B cell (primary cell): ENCODE measurements around the gene MAP6. TPM values are rescaled to one million over a fixed set of nuclear protein-coding genes. Genes with fewer than 3 reads are reported as not detected.

ENCODE experiments used
- ATAC-seq: fragments of 200-7000 bp; cut with Tn5 transposase; one replicate; pipeline ENCODE4 v1.10.0; 2021; ENCODE audit warnings: low read depth, mild to moderate bottlenecking, moderate number of reproducible peaks, moderate library complexity
- CTCF ChIA-PET: fragments of 350-600 bp; sonication (Branson Sonifier 250); formaldehyde crosslinking; loops from one replicate; lab custom pipeline; 2021; ENCODE audit warnings: antibody characterized with exemption, inconsistent platforms; lab: Charles Lee
- POLR2A ChIA-PET: fragments of 350-600 bp; sonication (Branson Sonifier 250); formaldehyde crosslinking; loops from one replicate; lab custom pipeline; 2021; ENCODE audit warnings: antibody characterized with exemption; lab: Charles Lee
- DNase-seq: peaks from one replicate; pipeline ENCODE4 v3.0.0; 2013
- H2AFZ ChIP-seq: 2 replicates; pipeline ENCODE4 v1.6.1; 2012; ENCODE audit warnings: mild to moderate bottlenecking, low read depth, low read length; ENCODE audit not compliant: insufficient read depth, poor library complexity, severe bottlenecking
- H3K27ac ChIP-seq, 2 donors: 1 replicate in 1 of 2; 2 replicates in 1 of 2; pipeline ENCODE4 v1.5.1; 2012 to 2013; ENCODE audit warnings: low read length in 2 of 2, mild to moderate bottlenecking in 2 of 2, moderate library complexity in 1 of 2
- H3K27me3 ChIP-seq, 4 experiments: fragments of 200-600 bp in 1 of 4; sonication (generic) in 1 of 4; replicated peaks in 1 of 4; 1 replicate in 2 of 4; 2 replicates in 2 of 4; pipeline versions ENCODE4 v1.6.1 to v1.7.0; 2013 to 2016; ENCODE audit warnings: low read length in 3 of 4, mild to moderate bottlenecking in 2 of 4, mixed read lengths in 1 of 4, moderate library complexity in 1 of 4; ENCODE audit not compliant: insufficient read depth in 4 of 4, control insufficient read depth in 3 of 4; ENCODE audit errors: control extremely low read depth in 1 of 4
- H3K36me3 ChIP-seq, 2 experiments: replicated peaks in 1 of 2; 1 replicate in 1 of 2; 2 replicates in 1 of 2; pipeline versions ENCODE4 v1.6.1 to v1.7.1; 2013; ENCODE audit warnings: low read length in 1 of 2; ENCODE audit not compliant: insufficient read depth in 2 of 2, control insufficient read depth in 1 of 2; ENCODE audit errors: control extremely low read depth in 1 of 2, extremely low read depth in 1 of 2
- H3K4me1 ChIP-seq, 2 donors: fragments of 200-600 bp in 1 of 2; sonication (generic) in 1 of 2; 1 replicate in 1 of 2; 2 replicates in 1 of 2; pipeline versions ENCODE4 v1.5.1 to v1.6.1; 2013 to 2017; ENCODE audit warnings: low read length in 2 of 2; ENCODE audit not compliant: control insufficient read depth in 2 of 2, insufficient read depth in 2 of 2
- H3K4me2 ChIP-seq: replicated peaks from 2 replicates; pipeline ENCODE3; 2012; ENCODE audit warnings: mild to moderate bottlenecking, low read depth, low read length; ENCODE audit not compliant: poor library complexity, severe bottlenecking
- H3K4me3 ChIP-seq, 5 experiments: fragments of 200-600 bp in 1 of 5; sonication (generic) in 1 of 5; 1 replicate in 3 of 5; 2 replicates in 2 of 5; pipeline versions ENCODE4 v1.5.1 to v1.7.0; 2011 to 2016; ENCODE audit warnings: low read length in 4 of 5, mild to moderate bottlenecking in 4 of 5, low read depth in 2 of 5, control low read depth in 1 of 5, moderate library complexity in 1 of 5; ENCODE audit not compliant: insufficient read depth in 1 of 5; ENCODE audit errors: control extremely low read depth in 1 of 5, extremely low read depth in 1 of 5
- H3K79me2 ChIP-seq: fragments of 200-600 bp; sonication (generic); one replicate; pipeline ENCODE4 v1.6.0; 2016; ENCODE audit warnings: low read length; ENCODE audit not compliant: control insufficient read depth, insufficient read depth
- H3K9ac ChIP-seq: fragments of 200-600 bp; sonication (generic); 2 replicates; pipeline ENCODE4 v1.6.1; 2017; ENCODE audit warnings: mild to moderate bottlenecking, low read length, moderate library complexity
- H3K9me3 ChIP-seq, 3 donors: one replicate each; pipeline versions ENCODE4 v1.6.1 to v1.7.1; 2013; ENCODE audit warnings: low read length in 2 of 3; ENCODE audit not compliant: control insufficient read depth in 2 of 3, insufficient read depth in 1 of 3; ENCODE audit errors: control extremely low read depth in 1 of 3
- H4K20me1 ChIP-seq: 2 replicates; pipeline ENCODE4 v1.6.0; 2012; ENCODE audit warnings: mild to moderate bottlenecking, low read length; ENCODE audit not compliant: insufficient read depth, control insufficient read depth, poor library complexity, severe bottlenecking
- H3K27ac Mint-ChIP-seq: one replicate; pipeline ENCODE4 v1.8.0; 2021; ENCODE audit warnings: mixed read lengths
- H3K27me3 Mint-ChIP-seq: one replicate; pipeline ENCODE4 v1.8.0; 2021; ENCODE audit warnings: mixed read lengths
- H3K4me1 Mint-ChIP-seq: one replicate; pipeline ENCODE4 v1.8.0; 2021; ENCODE audit warnings: mixed read lengths
- H3K4me3 Mint-ChIP-seq: one replicate; pipeline ENCODE4 v1.8.0; 2021; ENCODE audit warnings: mixed read lengths
- H3K9me3 Mint-ChIP-seq: one replicate; pipeline ENCODE4 v1.8.0; 2022; ENCODE audit warnings: mixed read lengths; ENCODE audit not compliant: insufficient read depth
- CTCF ChIP-seq: fragments of 200-600 bp; IDR thresholded peaks from one replicate; pipeline ENCODE4 v1.8.0; 2022; ENCODE audit warnings: antibody characterized with exemption, mild to moderate bottlenecking
- EZH2 ChIP-seq: IDR thresholded peaks from 2 replicates; pipeline ENCODE4 v1.6.1; 2012; ENCODE audit warnings: borderline replicate concordance, low read depth, mild to moderate bottlenecking, moderate library complexity, low read length; ENCODE audit not compliant: insufficient read depth, poor library complexity, severe bottlenecking
- WGBS: methylation state at CpG from one replicate; pipeline ENCODE4 v1.1.5; 2013; ENCODE audit warnings: missing lambda C conversion rate; ENCODE audit not compliant: insufficient coverage; 5-methylcytosine and 5-hydroxymethylcytosine counted together
- intact Hi-C: fragments of 100-400 bp; cut with micrococcal nuclease; formaldehyde crosslinking; loops from one replicate; pipeline ENCODE4 v1.10.0; 2022
- polyA plus RNA-seq: library from polyadenylated mRNA; depleted of rRNA; stranded (reverse); fragments of >200 nt; gene quantifications from 2 replicates; pipeline ENCODE4 v1.2.3, GENCODE V29; 2012
- total RNA-seq, 2 donors: library from RNA; stranded (reverse); fragments of 120-200 nt in 1 of 2; gene quantifications; 1 replicate in 1 of 2; 2 replicates in 1 of 2; pipeline versions ENCODE4 v1.2.3 to v1.2.4, GENCODE V29; 2013 to 2022

Gene MAP6
- total and polyA plus RNA-seq, 2 donors (not counting 1 experiment from before 2014, with no cell fraction given), result 0.54 to 0.57 TPM

- Mint-ChIP-seq H3K9me3 (no peaks in the 10 kb centered on the region), H3K4me3 (peak overlapping the region; percentile 99), H3K27ac (peak overlapping the region; percentile 53), H3K4me1 (peaks cover 24% of the 10 kb centered on the region), H3K27me3 (peaks cover 6% of the 10 kb centered on the region)
- H3K36me3 ChIP-seq, result no peaks in the 10 kb centered on the region
- H2AFZ ChIP-seq, result peak overlapping the region; percentile 100
- H3K79me2 ChIP-seq, result no peaks in the 10 kb centered on the region
- no peak overlapping the region for H3K4me3 ChIP-seq
- TF ChIP-seq EZH2 (no peak), CTCF (no peak)
- no peaks in the 10 kb centered on the region for H3K9me3 ChIP-seq
- ChIA-PET POLR2A (interaction anchor here (0.9 kb wide), 1 partner anchor 21 kb away, joined by 3 read pairs; no protein-coding TSS in a partner anchor), CTCF (no interaction called here)
- no peak overlapping the region for H3K27ac ChIP-seq
- no peak overlapping the region for H3K9ac ChIP-seq
- ATAC-seq (no peak), DNase-seq (no peak)
- peak overlapping the region; percentile 100 for H3K4me2 ChIP-seq
- H3K4me1 ChIP-seq, result peaks cover 18 to 21% of the 10 kb centered on the region in 2 donors
- H4K20me1 ChIP-seq, result no peaks in the 10 kb centered on the region
- 77% methylated on average over 5 of the region's 5 CpGs for WGBS
- H3K27me3 ChIP-seq, result peaks cover 0 to 16% (median 6%) of the 10 kb centered on the region in 4 experiments
- intact Hi-C loops, result loop anchor here (2.0 kb wide), 1 partner anchor 13 kb away; no protein-coding TSS in a partner anchor
Observed at GRCh38 chr11:75563501-75563977, 105.3 kb downstream of the MAP6 start.

GRCh38 chr11:75562836-75563484 is 105.9 kb downstream of the MAP6 start:
- peaks cover 6% of the 10 kb centered on the region for H3K27me3 Mint-ChIP-seq
- H2AFZ ChIP-seq, result peak overlapping the region; percentile 100

More at GRCh38 chr11:75562836-75563484, 105.9 kb downstream of the MAP6 start:
- Histone ChIP-seq H3K9me3 (no peaks in the 10 kb centered on the region), H3K27ac (peak overlapping the region in 1 of 2 donors; percentile 75), H3K4me1 (peaks cover 18 to 21% of the 10 kb centered on the region in 2 donors), H3K4me3 (peak overlapping the region in 4 of 5 experiments; percentile 82 to 93 (median 86)), H3K36me3 (no peaks in the 10 kb centered on the region), H3K79me2 (no peaks in the 10 kb centered on the region), H3K4me2 (peak overlapping the region; percentile 100), H4K20me1 (no peaks in the 10 kb centered on the region), H3K27me3 (peaks cover 0 to 16% (median 6%) of the 10 kb centered on the region in 4 experiments), H3K9ac (peak overlapping the region; percentile 92)
- CTCF ChIA-PET, result interaction anchor here (1.3 kb wide), 1 partner anchor 14 kb away, joined by 3 read pairs; no protein-coding TSS in a partner anchor
- 20% methylated on average over 14 of the region's 16 CpGs for WGBS
- TF ChIP-seq EZH2 (no peak), CTCF (no peak)
- Mint-ChIP-seq H3K4me1 (peaks cover 24% of the 10 kb centered on the region), H3K9me3 (no peaks in the 10 kb centered on the region), H3K27ac (peak overlapping the region; percentile 89), H3K4me3 (peak overlapping the region; percentile 99)
- intact Hi-C loops, result loop anchor here (1.0 to 2.0 kb wide), 2 partner anchors 14 to 20 kb away; no protein-coding TSS in a partner anchor
- no peak for DNase-seq
- no peak for ATAC-seq
- POLR2A ChIA-PET, result interaction anchor here (0.9 kb wide), 1 partner anchor 21 kb away, joined by 3 read pairs; no protein-coding TSS in a partner anchor
